Fibroblast of villous mesenchyme (primary cell): Measurements from ENCODE around the gene CNPPD1. TPM values are rescaled to one million over a fixed set of nuclear protein-coding genes. Genes with fewer than 3 reads are reported as not detected.
A peak's percentile ranks its signal among the peaks of the same experiment; 100 is the strongest.

Experiments
- DNase-seq: peaks from one replicate; pipeline ENCODE4 v3.0.0-alpha.2; 2010; ENCODE audit warnings: low read depth
- H3K4me3 ChIP-seq: 2 replicates; pipeline ENCODE4 v1.5.1; 2011; ENCODE audit warnings: low read depth, mild to moderate bottlenecking, low read length
- CTCF ChIP-seq: IDR thresholded peaks from 2 replicates; pipeline ENCODE4 v1.5.1; 2012; ENCODE audit warnings: low read depth, mild to moderate bottlenecking, low read length; ENCODE audit not compliant: insufficient read depth
- total RNA-seq: library from RNA; depleted of rRNA; stranded (reverse); fragments of >200 nt; gene quantifications from 2 replicates; pipeline ENCODE4 v1.2.3, GENCODE V29; 2012

CNPPD1 gene
- total RNA-seq, 1 donor = 17.7 TPM

- H3K4me3 ChIP-seq = no peak overlapping the region
- no peak for TF ChIP-seq CTCF
- DNase-seq = no peak
These were observed 45.4 kb downstream of the CNPPD1 start for GRCh38 chr2:219131327-219131726.

- TF ChIP-seq CTCF = no peak
- no peak for DNase-seq
- no peak overlapping the region for H3K4me3 ChIP-seq
These were observed 47.1 kb downstream of the CNPPD1 start for GRCh38 chr2:219129589-219129988.

- no peak overlapping the region for H3K4me3 ChIP-seq
- TF ChIP-seq CTCF = no peak
- no peak for DNase-seq
These were observed 48.3 kb downstream of the CNPPD1 start for GRCh38 chr2:219128396-219128795.

GRCh38 chr2:219127037-219127635 lies 49.6 kb downstream of the CNPPD1 start:
- no peak for TF ChIP-seq CTCF
- DNase-seq = no peak
- H3K4me3 ChIP-seq = no peak overlapping the region

GRCh38 chr2:219126555-219126954 lies 50.2 kb downstream of the CNPPD1 start:
- no peak overlapping the region for H3K4me3 ChIP-seq
- no peak for TF ChIP-seq CTCF
- no peak for DNase-seq

GRCh38 chr2:219125886-219126270 lies 50.8 kb downstream of the CNPPD1 start:
- peak; percentile 16 for DNase-seq
- TF ChIP-seq CTCF = no peak
- no peak overlapping the region for H3K4me3 ChIP-seq
